ENCODE results near the gene AGMAT.
A peak's percentile ranks its signal among the peaks of the same experiment; 100 is the strongest.

AGMAT gene

DNA sequence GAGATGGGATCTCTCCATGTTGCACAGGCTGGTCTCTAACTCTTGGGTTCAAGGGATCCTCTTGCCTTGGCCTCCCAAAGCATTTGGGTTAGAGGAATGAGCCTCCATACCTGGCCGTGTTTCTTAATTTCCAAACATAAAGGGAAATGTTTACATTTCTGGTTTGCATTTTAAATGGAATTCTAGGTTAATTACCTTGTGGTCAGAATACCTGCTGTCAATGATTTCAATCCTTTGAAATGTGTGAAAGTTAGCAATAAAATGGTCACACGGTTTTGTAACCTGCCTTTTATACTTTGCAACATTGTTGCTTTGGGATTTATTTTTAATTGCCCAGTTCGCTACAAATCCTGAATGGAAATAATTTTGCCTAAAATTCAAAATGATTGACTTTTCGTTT is 26.3 kb downstream of the AGMAT start:
- DNase-seq = no peak

- DNase-seq = no peak
These were observed 27.3 kb downstream of the AGMAT start for GRCh38 chr1:15557594-15557993.

- DNase-seq = no peak
These were observed 27.8 kb downstream of the AGMAT start for GRCh38 chr1:15557008-15557407.

GRCh38 chr1:15550573-15550972 is 34.3 kb downstream of the AGMAT start:
- DNase-seq = no peak

GRCh38 chr1:15546641-15547040 is 38.2 kb downstream of the AGMAT start:
- no peak for DNase-seq

GRCh38 chr1:15543589-15544568 is 41.0 kb downstream of the AGMAT start:
- no peak for DNase-seq

GRCh38 chr1:15543251-15543588 is 41.6 kb downstream of the AGMAT start:
- DNase-seq = no peak

DNA sequence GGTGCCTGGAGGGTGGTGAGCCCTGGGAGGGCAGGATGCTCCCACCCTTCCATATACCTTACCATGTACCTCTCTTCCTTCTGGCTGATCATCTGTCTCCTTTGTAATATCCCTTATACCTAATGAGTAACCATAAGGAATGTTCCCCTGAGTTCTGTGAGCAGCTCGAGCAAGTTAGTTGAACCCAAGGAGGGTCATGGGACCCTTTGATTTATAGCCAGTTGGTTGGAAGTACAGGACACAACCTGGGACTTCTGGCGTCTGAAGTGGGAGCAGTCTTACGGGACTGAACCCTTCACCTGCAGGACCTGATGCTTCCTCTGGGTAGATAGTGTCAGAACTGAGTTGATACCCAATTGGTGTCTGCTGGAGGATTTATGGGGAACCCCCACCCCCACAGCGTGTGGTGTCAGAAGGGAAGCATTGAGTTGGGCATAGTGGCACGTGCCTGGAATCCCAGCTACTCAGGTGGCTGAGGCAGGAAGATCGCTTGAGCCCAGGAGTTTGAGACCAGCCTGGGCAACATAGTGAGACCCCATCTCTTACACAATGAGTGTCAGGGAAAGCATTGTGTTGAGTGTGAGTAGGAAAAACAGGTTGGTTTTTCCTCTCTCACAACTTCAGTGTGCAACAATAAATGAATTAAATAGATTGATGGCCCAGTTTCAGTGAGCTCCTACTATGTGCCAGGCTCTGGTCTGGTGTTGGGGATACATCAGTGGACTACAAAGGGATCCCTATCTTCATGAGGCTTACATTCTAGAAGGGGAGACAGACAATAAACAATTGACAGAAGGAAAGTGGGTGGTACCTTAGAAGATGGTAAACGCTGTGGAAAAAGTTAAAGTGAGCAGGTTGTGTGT is 42.2 kb downstream of the AGMAT start:
- no peak for DNase-seq

DNA sequence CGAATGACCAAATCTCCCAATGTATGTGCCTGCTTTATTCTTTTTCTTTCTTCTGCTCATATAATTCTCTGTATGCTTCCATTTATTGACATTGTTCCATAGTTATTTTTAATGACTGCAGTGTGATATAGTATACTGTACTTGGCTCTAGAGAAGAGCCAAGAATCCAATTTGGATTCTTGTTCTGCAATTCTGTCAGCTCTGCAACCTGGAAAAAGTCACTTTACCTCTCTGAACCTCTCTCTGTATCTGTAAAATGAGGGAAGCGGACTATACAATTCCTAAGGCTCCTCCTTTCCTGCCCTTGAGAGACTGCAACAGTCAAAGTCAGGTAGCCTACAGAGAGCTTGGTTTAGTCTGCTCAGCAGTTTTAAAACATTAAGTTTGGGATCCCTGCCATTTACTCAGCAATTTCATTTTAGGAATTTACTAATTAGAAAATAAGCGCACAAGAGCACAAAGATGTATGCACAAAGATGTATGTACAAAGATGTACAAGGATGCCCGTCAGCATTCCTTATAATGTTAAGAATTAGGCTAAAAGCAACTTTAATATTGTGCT is 43.5 kb downstream of the AGMAT start:
- no peak for DNase-seq

DNA sequence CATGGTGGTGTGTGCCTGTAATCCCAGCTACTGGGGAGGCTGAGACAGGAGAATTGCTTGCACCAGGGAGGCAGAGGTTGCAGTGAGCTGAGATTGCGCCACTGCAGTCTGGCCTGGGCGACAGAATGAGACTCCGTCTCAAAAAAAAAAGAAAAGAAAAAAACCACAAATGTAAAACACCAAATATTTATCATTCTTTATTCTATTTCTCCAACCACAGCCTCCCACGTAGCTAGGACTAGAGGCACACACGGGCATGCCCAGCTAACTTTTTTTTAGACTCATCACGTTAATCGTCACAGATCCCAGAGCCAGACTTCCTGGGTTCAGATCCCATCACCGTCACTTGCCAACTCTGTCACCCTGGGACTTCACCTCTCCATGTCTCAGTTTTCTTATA is 44.7 kb downstream of the AGMAT start:
- DNase-seq = no peak

- DNase-seq = no peak
These were observed 46.1 kb downstream of the AGMAT start for GRCh38 chr1:15538771-15539170.

- no peak for DNase-seq
These were observed 53.2 kb downstream of the AGMAT start for GRCh38 chr1:15531682-15532081.

- no peak for DNase-seq
These were observed 53.8 kb downstream of the AGMAT start for GRCh38 chr1:15531003-15531402.

DNA sequence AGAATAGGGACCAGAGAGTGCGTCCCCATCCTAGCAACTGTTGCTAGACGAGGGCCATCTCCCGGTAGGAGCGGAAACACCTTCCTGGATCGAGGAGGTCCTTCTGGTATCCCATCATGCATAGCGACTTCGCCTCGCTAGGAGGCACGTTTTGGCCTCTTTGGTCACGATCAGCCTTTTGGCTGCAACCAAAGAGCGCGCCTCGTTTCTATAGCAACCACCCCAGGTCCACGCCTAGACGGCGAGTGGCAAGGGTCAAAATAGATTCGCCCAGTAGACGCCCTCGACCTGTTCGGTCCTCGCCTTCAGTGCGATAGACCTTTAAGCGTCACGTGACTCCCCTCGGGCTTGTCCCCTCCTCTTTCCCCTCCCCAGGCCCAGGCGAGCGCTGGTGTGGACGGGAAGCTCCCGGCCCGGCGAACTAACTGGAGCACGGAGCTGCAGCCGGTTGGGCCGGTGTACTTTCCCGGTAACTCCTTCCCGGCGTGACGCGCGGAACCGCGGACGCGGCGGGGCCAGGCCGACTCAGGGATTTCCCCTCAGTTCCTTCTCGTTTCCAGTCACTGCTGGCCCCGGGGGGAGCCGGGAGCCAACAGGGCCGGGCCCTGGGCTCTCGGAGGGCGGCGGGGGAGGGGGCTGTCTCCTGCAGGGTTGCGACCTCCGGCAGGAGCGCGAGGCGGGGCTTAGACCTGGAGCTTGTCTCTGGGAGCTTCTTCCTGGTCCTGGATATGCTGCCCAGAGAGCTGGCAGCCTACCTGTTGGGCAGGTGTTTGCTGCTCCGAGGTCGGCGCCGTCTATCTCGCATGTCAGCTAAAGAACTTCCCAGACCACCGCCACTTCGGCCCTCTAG is 58.1 kb downstream of the AGMAT start, which contains the start of gene DNAJC16:
TSS of gene DNAJC16 (plus strand) at position 359 of the 850 bp plus-strand sequence. CDS start 2,258 bp downstream, outside the sequence.
- DNase-seq = peak; percentile 98 to 99

DNA sequence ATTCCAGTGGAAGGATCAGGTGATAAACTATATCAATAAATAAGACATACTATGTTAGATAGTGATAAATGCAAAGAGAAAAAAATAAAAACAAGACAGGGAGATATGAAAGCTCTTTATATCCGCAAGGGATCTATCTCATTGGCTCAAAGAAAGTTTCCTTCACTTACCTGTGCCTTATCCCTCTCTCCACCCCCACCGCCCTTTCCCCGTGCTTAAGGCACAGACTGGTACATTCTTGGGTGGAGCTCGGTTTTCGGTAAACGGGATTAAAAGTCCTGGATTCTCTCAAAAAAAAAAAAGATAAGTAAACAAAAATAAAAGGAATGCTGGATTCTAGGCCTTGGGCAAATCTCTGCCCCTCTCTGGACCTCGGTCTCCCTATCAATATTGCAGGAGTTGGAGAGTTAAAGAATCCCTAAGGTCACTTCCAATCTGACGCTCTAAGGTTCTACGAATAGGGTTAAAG is 58.8 kb downstream of the AGMAT start:
- DNase-seq = no peak

- peak; percentile 83 for DNase-seq
These were observed 59.5 kb downstream of the AGMAT start for GRCh38 chr1:15525050-15526020.

DNA sequence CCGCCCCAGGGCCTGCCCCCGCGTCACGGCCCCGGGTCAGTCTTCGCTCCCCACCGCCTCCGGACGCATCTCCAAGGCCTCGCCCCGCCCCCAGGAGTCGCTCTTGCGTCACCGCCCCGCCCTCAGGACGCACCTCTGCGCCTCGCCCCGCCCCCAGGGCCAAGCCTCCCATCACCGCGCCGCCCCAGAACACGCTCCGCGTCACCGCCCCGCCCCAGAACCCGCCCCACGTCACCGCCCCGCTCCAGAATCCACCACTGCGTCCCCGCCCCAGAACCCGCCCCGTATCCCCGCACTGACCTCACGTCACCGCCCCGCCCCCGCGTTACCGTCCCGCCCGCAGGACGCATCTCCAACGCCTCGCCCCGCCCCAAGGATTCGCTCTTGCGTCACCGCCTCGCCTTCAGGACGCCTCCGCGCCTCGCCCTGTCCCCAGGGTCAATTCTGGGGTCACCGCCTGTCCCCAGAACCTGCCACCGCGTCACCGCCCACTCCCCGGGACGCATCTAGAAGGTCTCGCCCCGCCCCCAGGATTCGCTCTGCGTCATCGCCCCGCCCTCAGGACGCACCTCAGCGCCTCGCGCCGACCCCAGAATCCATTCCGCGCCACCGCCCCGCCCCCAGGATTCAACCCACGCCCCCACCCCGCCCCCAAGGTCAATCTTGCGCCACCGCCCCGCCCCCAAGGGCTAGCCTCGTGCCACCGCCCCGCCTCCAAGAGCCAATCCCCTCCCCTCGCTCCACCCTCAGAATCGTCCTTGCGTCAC is 60.4 kb downstream of the AGMAT start:
- DNase-seq = peak; percentile 97

DNA sequence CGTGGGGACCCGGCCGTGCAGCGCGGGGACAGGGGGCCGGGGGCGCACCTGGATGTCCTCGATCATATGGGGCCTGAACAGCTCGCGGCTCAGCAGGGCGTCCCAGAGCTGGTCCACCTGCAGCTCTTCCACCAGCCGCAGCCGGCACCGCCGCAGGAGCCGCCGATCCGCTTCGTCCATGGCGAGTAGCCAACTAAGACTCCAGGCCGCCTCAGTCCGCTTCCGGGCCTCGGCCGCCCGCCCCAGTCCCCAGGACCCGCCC is 60.9 kb downstream of the AGMAT start, which contains the start of gene CASP9:
TSS of gene CASP9 (minus strand) at position 195 of the 262 bp plus-strand sequence. CDS start at position 180, 15 bp downstream.
- no peak for DNase-seq

GRCh38 chr1:15523104-15524020 is 61.5 kb downstream of the AGMAT start:
- peak; percentile 25 to 50 for DNase-seq
